Measurements from ENCODE around the gene GATAD2B.
"Not testable (repeated sequence)": the region's sequence is repeated elsewhere in the genome, so short reads cannot be mapped to it uniquely, and the experiment has no call there.

Gene GATAD2B

DNA sequence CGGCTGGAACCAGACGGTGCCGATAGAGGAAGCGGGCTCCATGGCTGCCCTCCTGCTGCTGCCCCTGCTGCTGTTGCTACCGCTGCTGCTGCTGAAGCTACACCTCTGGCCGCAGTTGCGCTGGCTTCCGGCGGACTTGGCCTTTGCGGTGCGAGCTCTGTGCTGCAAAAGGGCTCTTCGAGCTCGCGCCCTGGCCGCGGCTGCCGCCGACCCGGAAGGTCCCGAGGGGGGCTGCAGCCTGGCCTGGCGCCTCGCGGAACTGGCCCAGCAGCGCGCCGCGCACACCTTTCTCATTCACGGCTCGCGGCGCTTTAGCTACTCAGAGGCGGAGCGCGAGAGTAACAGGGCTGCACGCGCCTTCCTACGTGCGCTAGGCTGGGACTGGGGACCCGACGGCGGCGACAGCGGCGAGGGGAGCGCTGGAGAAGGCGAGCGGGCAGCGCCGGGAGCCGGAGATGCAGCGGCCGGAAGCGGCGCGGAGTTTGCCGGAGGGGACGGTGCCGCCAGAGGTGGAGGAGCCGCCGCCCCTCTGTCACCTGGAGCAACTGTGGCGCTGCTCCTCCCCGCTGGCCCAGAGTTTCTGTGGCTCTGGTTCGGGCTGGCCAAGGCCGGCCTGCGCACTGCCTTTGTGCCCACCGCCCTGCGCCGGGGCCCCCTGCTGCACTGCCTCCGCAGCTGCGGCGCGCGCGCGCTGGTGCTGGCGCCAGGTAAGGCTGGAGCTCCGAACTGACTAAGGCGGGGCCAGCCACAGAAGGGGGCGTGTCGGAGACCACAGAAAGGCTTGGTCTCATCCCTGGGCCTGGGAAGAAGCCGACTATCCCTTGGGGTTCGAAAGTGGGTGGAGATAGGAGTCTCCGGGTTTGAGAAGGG lies 147.1 kb downstream of the GATAD2B start:
- peak; percentile 70 for DNase-seq

DNA sequence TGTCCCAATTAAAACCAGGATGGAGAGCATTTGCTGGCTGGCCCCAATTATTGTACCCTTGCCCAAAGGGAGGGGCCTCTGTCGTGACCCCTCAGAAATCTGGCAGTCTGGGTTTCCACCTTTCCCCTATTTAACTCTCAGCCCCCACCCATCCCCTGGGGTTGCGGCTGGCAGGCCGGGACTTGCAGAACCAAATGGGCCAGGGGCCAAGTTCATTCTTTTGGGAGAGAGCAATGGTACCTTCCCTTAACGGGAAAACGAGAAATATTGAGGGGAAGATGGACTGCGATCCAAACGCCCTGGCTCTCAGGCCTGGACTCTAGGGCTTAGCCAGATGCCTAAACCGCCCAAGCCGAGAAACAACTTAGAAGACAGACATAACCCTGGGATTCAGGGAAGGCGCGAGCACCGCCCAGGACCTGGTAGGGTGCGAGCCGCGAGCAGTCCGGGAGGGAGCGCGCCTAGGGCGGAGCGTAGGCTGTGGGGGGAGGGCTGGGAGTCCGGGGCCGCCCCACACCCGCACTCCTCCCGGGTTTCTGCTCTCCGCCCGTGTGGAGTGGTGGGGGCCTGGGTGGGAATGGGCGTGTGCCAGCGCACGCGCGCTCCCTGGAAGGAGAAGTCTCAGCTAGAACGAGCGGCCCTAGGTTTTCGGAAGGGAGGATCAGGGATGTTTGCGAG lies 147.9 kb downstream of the GATAD2B start, which contains the start of gene SLC27A3:
Gene SLC27A3 (plus strand): TSS at position 628 of the 678 bp plus-strand sequence. CDS start 91 bp downstream, outside the sequence.
- peak; percentile 31 for DNase-seq

DNA sequence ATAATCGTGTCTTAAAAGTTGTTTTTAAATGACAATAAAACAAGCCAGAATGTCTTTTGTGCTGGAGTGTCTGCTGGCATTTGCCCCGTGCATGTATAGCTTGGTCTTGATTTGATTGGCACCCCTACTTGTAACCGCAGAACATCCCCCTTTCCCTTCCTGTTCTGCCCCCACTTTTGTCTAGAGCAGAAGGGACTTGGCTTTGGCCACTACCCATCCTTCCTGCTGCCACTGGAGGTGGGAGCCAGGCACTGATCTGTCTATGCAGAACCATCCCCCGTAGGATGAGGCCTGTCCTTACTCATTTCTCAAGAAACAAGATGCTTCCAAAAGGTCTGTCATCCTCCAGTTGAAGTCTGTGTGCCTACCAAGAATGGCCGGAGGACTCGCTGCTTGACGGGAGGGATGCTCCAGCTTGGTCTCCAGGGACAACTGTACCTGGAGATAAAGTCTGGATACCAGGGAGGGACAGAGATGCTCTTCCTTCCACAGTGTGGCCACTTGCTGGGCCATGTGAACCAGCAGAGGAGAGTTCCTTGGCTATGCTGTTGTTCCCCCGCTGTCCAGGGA lies 148.7 kb downstream of the GATAD2B start:
- DNase-seq = no peak

DNA sequence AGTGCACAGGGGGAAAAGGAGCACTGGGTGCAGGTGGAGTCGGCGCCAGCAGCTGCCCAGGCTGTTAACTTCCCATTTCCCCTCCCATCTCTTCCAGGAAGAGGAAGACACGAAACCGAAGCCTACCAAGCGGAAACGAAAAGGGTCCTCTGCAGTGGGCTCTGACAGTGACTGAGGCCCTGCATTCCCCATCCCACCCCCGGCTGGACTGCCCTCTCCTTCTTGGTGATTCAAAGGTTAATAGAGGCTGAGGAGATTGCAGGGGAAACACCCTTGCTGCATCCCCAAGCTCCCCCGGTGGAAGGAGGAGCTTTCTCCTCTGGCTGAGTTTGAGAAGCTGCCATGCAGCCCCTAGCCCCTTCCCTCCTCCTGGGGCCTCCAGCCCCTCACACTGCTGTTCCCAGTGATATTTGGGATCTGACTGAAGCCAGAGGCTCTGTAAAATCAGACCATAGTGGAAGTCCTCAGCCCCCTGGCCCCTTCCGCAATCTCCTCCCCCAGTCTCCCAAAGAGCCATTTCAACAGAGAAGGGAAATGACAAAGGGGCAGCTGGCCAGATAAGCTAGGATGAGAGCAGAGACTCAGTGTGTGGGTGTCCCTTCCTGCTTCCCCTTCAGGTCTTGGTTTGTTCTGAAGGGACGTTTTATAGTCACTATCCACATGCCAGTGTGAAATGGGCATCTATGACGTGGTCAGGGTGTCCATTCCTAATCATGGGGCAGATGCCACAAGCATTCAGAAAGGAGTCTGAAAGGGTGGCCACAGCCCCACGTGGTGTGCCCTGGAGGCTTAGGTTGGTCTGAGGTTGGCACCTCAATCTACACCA lies 149.5 kb downstream of the GATAD2B start:
- no peak for DNase-seq

DNA sequence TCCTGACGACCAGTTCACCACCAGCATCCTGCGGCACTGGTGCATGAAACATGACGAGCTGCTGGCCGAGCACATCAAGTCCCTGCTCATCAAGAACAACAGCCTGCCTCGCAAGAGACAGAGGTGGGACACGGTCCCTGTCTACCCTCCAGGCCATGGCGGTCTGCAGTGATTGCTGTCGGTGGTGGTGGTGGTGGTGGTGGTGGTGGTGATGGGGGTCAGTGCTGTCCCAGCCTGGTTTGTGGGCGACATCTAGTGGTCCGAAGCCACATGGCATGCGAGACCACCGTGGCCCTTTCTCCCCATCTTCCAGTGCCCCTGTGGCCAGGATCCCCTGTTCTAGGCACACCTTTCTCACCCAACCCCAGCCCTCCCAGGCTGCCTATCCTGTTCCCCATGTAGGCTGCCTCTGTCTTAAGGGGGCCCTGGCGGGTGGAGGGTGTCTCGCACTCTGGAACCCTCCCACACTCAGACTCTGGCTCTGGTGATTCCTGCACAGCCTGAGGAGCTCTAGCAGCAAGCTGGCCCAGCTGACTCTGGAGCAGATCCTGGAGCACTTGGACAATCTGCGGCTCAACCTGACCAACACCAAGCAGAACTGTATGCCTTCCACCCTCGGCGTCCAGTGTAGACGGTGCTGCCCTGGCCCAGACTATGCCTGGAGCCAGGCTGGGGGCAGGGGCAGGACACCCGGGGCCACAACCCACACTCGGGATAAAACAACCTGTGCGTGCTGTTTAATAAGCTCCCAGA lies 150.8 kb downstream of the GATAD2B start:
- no peak for DNase-seq

DNA sequence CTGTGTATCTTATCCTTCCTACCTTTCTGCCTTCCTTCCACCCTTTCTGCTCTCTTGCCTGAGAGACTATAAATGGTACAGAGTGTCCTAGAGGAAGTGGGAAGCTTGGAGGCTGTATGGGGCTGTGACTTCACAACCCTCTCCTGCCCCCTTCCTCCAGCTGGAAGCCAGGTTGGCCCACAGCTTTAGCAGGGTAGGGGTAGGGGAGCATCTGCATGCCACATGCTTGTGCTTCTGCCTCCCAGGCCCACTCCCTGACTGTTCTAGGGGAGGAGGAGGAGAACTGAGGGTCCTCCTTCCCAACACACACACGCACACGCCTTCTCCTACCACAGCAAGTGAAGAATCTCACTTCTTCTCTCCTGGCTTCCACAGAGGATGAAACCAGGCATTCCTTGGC lies 151.5 kb downstream of the GATAD2B start:
- no peak for DNase-seq

DNA sequence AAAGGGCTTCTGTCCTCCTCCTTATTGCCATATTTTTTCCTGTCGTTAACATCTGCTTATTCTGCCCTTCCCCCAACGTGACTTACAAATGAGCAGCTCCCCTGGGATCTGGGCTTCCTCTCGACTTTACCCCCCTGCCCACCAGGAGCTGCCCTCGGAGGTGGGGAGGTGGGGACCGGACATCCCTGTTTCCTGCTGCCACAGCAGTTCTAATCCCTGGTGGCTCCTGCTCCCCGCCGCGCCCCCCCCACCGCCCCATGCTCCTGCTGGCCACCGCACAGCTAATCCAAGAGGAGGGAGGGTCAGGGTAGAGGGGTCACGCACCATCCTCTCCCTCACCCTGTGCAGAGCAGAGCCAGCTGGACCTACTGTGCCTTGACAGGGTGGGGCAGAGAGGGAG lies 152.0 kb downstream of the GATAD2B start:
- DNase-seq = no peak

DNA sequence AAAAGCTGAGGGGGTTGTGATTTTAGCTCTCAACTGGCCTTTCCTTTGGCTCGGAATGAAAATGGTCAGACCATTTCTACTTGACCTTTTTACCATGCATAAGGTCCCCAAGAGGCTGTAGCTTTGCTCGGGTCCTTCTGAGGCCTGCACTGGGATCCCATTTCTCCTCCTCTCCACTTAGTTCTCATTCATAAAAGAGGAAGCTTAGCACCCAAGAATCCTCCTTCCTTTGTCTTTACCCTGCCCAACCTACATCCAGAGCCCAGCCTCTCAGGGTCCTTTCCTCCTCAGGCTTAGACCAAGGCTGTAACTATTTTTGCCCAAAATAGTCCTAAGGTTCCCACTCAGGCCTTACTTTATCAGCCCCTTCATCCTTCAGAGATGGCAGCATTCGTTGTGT lies 153.6 kb downstream of the GATAD2B start:
- no peak for DNase-seq

DNA sequence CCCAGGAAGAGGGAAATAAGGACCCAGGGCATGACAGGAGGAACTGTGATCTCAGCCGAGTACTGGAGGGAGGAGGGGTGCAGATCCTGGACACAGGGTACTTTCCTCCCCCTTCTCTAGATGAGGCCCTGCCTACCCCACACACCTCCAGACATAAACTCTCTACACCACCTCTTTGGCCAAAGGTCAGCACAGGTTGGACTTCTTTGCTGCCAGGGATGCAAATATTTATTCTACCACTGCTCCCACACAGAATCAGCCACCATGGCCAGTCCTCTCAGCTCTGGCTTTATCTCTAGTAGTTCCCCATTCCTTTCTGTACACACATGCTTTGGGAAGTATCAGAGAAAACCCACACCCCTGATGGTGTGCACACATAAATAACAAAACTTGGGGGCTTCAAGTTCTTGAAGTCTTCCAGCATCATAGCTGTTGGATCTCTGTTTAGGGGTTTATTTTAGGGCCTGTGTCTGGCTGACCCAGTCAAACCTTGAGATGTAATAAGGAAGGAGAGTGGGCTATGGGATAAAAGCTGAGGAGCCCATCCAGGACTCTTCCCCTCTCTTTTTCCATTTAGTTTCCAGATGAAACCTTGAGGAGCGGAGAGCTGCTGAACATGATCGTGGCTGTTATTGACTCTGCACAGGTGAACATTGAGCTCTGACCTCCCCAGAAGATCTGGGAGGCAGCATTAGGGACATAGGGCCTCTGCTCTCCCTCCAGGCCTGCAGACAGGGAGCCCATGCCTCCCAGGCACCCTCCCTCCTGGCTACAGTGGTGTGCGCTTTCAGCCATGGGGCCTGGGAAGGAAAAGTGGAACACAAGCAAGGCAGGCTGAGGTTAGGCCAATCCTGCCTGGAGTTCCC lies 154.2 kb downstream of the GATAD2B start:
- no peak for DNase-seq

DNA sequence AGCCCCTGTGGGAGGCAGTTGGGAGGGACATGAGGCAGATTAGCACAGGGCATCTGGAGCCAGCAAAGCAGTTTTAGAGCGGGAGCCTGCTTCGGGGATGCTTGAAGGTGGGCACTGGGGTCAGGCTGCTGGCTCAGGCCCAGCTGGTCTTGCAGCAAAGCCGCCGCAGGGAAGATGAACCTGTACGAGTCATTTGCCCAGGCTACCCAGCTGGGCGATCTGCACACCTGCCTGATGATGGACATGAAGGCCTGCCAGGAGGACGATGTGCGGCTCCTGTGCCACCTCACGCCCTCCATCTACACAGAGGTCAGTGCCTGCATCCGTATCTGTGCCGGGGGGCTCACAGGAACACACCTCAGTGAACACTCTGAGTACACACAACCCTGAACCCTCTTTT lies 155.3 kb downstream of the GATAD2B start:
- no peak for DNase-seq

DNA sequence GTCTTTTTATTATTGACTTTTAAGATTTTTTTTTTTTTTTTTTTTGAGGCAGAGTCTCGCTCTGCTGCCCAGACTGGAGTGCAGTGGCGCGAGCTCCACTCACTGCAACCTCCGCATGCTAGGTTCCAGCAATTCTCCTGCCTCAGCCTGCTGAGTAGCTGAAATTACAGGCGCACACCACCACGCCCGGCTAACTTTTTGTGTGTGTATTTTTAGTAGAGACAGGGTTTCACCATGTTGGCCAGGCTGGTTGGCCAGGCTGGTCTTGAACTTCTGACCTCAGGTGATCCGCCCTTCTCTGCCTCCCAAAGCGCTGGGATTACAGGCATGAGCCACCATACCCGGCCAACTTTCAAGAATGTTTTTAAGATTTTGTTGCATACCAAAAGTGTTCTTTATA lies 156.1 kb downstream of the GATAD2B start:
- DNase-seq = not testable (repeated sequence)

DNA sequence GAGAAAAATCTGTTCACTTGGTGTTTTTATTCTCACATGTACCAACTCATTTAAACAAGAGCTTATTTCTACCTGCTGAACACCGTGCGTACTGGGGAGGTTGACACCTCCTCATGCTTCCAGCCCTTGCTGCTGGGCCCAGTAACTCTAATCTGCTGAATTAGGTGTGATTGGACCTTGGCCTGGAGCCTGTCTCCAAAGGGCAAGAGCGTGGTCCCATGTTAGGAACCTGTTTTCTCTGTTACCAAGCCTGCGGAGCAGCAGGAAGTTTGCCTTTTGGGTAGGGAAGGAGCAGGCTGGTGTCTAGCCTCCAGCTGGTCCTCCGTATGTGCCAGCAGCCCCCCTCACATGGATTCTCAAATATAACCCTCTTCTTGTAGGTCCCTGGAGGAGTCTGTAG lies 158.5 kb downstream of the GATAD2B start:
- DNase-seq = no peak

DNA sequence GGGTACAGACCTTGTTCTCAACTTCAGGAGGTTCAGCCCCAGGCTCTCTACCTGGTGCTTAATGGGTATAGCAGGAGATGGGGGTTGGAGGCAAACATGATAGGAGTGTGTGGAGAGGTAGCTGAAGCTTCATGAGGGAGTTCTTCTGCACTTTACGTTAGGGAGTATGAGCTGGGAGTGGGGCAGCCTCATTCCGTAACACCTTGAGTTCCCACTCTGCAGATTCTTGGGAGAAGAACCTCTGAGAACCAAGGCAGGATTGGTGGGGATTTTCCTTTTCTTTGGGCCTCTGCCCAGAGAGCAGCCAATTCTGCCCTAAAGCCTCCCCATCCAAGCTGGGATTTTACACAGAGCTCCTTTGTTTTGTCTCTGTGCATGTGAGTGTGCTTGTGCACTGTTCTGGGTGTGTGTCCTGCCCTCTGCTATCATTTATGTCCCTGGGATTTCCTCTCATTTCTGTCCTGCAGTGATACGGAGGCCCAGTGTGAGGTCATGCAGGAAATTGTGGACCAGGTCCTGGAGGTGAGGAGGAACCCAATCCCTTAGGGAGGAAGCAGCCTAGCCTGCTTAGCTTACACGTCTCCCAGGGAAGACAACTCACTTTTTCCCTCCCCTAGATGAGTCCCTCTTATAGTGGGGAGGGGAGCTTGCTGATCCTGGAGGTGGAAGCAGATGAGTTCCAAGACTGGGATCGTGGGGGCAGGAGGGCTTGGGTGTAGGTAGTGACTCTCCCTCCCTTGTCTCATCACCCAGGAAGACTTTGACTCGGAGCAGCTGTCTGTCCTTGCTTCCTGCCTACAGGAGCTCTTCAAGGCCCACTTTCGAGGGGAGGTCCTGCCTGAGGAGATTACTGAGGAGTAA lies 159.2 kb downstream of the GATAD2B start:
- no peak for DNase-seq

DNA sequence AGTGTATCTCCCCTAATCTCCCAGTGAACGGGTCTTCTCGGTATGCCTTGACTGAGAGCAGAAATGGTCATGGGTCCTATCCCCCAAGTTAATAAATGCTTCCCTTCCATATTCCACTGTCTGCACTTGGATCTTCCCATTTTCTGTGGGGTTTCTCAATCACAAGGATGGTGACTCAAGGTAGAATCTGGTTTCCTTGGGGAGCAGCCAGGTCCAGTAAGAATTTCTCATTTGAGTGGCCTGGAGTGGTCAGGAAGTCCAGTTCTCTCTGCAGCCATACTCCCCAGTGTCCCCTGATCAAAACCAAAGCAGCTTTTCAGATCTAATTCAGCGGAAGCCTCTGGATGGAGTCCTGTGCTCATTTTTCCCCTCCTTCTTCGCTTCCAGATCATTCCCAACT lies 162.3 kb downstream of the GATAD2B start:
- DNase-seq = no peak

Measured in activated naive CD4-positive, alpha-beta T cell treated with anti-CD3 and anti-CD28 coated beads, Interleukin-2, amount 50 U/mL, for 16 hours (primary cell).